ENCODE measurements around the gene SCLY.

DNA sequence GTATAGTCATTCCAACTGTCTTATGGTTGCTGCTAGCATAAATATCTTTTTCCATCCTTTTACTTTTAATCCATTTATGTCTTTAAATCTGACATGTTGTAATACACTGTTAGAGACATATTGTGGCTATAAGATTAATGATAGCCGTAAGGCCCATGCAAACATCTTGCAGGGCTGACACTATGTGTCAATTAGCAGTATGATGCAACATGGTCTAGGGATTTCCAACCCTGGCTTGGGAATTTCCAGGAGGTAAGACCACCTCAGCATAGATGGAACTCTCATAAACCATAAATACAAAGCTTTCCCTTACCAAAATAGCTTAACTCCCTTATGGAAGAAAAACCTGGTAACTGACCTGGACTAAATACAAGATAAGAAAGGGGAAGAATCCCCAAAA, 16.5 kb downstream of the SCLY start:
- TF ChIP-seq, protein P1, sequence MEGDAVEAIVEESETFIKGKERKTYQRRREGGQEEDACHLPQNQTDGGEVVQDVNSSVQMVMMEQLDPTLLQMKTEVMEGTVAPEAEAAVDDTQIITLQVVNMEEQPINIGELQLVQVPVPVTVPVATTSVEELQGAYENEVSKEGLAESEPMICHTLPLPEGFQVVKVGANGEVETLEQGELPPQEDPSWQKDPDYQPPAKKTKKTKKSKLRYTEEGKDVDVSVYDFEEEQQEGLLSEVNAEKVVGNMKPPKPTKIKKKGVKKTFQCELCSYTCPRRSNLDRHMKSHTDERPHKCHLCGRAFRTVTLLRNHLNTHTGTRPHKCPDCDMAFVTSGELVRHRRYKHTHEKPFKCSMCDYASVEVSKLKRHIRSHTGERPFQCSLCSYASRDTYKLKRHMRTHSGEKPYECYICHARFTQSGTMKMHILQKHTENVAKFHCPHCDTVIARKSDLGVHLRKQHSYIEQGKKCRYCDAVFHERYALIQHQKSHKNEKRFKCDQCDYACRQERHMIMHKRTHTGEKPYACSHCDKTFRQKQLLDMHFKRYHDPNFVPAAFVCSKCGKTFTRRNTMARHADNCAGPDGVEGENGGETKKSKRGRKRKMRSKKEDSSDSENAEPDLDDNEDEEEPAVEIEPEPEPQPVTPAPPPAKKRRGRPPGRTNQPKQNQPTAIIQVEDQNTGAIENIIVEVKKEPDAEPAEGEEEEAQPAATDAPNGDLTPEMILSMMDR (conservative IDR thresholded peaks at IDR 0.05; ENCODE audit: low read length), result no peak
- TF ChIP-seq EZH2phosphoT487 (IDR thresholded peaks at IDR 0.05; ENCODE audit: borderline replicate concordance), result no peak
